GM21529 (cell line): ENCODE measurements around the gene CDK2AP2.
"Not testable (repeated sequence)": the region's sequence is repeated elsewhere in the genome, so short reads cannot be mapped to it uniquely, and the experiment has no call there.

Experiments
- ATAC-seq: cut with Tn5 transposase; IDR thresholded peaks from one replicate; pipeline ENCODE4 v1.9.1; 2021; ENCODE audit not compliant: unreplicated experiment

CDK2AP2 gene

DNA sequence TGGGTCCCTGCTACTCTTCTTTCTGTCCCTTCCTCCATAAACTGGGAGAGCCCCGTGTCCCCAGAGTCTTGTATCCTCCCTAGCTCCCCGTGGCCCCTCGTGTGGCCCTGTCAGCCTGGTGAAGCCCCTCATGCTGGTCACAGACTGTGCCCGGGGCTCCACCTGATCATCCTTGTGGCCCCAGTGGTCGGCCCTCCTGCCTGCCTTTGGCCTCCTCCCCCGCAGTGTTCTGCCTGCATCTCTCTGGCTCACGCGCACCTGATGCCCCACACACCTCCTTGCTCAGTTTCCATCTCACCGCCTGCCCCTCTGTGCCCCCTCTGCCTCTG, 16.5 kb upstream of the CDK2AP2 start:
- no peak for ATAC-seq

DNA sequence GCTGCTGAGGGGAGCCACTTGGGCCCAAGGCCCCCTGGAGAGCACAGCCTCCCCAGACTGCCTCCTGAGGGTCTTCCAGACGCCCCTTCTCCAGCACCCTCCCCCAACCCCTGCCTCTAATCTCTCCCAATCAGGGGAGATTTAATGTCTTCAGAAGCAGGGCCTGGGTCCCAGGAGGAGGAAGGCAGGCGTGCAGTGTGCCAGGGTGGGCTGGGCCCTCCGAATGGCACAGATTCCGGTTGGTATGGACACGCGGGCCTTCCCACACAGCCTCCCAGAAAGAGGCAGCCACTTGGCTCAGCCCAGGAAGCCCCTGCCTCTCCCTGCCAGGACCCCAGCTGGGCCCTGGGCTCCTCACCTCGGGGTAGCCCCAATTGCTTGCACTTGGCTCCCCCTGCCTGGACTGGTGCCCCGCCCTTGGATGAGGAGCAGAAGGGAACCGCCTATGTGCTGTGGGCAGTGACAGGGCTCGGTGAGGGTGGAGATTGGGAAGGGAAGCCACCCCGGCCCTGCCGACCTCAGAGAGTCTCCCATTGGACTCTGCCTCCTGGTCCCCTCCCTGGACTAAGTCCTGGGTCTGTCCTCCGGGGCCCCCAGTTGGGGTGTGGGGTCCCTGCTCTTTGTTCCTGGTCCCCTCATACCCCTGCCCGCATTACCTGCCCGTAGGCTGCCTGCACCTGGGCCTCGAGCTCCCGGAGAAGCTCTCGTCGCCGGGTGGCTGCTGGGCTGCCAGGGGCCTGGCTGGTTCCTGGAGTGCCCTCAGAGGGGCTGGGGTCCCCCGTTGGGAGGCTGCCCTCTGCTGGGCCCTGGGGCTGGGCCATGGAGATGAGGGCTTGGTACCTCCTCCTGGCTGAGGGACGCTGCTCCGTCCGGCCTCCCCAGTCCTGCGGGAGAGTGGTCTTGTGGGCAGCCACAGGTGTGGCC, 15.9 kb upstream of the CDK2AP2 start:
- no peak for ATAC-seq

DNA sequence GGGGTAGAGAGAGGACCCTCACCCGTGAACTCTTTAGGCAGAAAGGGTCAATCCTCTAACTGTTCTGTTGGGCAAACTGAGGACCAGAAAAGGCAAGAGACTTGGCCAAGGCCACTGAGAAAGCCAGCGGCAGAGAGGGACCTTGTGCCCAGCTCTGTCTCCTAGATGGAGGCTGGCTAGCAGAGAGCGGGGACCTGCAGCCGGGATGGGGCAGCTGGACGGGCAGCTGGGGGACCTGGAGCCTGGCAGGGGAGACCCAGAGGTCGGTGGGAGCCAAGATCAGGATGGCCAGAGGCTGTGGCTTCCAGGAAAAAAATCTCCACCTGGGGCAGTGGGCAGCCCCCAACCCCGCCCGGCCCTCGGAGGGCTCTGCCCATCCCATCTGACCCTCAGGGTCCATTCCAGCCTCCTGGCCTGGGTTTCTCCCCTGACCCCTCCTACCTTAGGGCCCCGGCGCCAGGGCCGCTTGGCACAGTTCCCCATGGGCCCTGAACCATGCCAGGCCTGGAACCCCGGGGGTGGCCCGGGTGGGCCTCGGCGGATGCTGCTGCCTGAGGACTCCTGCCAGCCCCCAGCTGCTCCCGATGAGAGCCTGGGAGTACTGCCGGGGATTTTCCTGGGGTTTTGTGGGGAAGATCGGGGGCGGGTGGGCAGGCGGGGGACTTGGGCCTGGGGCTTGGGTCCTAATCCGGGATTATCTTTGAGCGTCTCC, 15.0 kb upstream of the CDK2AP2 start, which contains the start of gene CABP2:
TSS of gene CABP2 (minus strand) at position 603 of the 712 bp plus-strand sequence. CDS start at position 483, 120 bp downstream.
- ATAC-seq: no peak

DNA sequence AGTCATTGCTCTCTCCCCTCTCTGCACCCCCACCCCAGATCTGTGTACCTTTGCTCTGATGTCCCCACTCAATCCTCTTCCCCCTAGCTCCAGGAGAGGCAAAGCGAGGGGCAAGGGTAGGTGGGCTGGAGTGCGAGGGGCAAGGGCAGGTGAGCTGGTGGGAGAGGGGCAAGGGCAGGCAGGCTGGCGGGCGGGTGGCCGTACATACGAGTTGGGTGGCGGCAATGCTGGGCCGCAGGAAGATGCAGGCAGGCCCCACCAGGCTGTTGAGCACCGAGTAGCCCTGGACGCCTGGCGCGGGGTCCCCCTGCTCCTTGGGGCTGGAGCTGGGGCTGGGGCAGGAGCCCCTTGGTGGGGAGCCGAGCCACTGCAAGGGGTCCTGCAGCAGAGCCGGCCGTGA, 14.4 kb upstream of the CDK2AP2 start:
- ATAC-seq: no peak

DNA sequence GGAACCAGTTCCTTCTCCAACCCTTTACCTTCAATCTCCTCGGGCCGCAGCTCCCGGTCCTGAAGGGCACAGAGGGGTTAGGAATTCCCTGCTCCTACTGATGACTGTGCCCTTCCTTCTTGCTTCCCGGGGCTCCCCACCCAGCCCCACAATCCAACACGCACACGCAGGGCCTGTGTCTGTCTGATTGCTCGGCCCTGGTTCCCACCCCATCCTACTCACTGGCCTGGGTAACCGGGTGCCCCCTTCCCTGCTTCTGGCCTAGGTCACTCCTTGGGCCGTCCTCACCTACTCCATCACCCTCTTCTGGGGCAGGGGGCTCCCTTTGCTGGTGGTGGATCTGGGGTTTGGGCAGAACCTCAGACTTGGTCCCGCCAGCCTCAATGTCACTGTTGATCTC, 14.0 kb upstream of the CDK2AP2 start:
- no peak for ATAC-seq

DNA sequence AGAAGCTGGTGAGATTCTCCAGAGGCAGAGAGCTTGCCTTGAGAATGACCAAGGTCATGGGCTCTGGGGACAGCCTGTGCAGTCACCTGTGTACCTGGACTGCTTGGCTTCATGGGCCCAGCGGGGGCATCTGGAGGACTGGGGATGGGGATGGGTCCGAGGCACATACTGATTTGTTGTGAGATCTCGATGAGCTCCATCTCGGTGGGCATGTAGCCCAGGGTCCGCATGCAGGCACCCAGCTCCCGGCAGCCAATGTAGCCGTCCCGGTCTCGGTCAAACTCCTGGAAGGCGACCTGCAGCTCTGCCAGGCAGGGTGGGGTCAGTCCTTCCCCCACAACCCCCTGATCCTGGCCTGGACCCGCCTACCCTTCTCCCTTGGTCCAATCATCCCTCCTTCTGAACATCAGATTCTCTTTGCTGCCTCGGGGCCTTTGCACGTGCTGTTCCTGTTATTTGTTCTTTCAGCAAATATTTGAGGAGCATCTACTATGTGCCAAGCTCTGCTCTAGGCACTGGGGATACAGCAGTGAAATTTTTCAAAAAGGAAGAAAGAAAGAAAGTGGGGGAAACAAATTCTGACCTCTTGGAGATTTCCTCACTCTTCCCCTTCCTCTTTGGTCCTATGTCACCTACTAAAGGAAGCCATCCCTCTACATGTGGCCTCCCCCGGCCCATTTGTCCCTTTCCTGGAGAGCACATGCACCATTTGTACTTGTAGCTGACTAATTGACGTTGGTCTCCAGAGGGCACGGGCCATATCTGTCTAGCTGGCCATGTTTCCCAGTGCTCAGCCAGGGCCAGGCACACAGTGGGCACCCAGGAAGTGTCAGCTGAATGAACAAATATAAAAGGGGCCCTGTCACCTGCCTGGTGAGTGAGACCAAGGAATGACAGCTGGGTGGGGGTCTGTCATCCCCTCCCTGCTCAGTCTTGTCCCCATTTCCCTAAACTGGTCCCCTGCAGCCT, 13.2 kb upstream of the CDK2AP2 start:
- ATAC-seq: no peak

DNA sequence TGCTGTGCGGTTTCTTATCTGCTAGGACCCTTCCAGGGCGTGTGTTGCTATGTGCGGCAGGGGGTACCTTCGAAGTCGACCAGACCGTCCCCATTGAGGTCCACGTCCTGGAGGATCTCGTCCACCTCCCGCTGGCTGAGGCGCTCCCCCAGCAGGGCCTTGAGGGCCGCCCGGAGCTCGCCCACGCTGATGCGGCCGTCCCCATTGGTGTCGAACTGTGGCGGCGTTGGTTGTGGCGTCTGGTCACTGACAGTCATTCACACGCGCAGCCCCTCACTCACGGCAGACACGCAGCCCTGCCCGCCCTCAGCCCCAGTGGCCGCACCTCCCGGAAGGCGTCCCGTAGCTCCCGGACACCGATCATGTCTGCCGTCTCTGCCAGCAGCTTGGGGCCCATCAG, 11.8 kb upstream of the CDK2AP2 start:
- ATAC-seq: no peak

DNA sequence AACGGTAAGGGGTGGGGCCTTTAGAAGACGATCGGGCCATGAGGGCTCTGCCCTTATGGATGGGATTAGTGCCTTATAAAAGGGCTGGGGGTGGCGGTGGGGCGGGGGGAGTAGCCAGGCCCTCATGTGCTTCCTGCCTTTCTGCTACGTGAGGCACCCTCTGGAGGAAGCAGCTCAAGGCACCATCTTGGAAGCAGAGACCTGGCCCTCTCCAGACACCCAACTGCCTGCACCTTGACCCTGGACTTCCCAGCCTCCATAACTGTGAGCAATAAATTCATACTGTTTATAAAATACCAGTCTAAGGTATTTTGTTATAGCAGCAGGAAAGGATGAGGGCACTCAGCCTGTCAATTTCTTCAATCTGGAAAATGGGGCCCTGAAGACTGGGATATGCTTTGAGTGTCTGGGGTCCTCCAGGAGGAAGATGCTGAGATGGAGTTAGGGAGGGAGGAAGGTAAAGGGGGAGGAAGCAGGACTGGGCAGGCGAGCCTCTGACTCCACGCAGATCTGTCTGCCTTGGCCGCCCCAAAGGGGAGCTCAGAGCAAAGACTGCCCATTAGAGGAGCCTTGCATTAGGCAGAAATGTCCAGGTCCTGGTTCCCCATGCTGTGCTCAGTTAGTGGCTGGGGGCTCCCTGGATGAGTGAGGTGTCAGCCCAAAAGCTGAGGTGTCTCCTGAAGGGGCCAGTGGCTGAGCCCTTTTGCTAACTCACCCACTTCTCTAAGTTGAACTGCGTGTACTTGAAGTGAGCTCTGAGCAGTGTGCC, 10.0 kb upstream of the CDK2AP2 start:
- no peak for ATAC-seq

DNA sequence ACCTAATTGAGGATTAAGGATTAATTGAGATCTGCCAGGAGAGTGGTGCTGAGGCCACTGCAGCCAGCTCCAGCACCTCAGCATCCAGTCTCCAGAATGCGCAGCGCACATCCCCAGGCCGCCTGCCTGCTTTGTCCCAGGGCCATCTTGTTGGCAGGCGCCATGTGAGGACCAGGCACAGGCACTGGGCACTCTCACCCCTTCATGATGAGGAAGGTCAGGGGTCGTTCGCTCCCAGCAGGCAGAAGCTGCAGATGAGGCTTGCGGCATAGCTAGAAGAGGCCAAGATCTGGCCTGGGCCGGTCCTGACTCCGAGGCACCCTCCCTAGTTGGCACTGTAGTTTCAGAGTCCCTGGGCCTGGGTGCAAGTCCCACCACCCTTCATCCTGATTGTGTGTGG, 8.8 kb upstream of the CDK2AP2 start:
- no peak for ATAC-seq

DNA sequence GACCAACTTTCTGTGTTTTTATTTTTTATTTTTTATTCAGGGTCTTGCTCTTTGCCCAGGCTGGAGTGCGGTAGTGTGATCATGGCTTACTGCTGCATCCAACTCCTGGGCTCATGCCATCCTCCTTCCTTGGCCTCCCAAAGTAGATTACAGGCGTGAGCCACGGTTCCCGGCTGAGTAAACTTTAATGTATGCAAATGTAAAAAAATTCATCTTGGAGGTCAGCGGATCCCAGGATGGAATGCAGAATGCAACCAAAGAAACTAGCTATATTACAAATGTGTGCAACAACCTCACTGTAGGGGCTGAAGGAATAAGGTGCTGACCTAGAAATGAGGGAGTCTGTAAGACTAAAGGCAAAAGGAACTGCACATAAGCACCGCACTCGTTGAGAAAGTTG, 6.2 kb upstream of the CDK2AP2 start:
- no peak for ATAC-seq

DNA sequence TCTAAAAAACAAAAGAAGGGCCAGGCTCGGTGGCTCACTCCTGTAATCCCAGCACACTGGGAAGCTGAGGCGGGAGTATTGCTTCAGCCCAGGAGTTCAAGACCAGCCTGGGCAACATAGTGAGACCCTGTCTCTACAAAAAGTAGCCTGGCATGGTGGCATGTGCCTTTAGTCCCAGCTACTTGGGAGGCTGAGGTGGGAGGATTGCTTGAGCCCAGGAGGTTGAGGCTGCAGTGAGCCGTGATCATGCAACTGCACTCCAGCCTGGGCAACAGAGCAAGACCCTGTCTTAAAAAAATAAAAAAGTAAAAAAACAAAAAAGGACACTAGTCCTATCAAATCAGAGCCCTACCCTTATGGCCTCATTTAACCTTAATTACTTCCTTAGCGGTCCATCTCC, 3.6 kb upstream of the CDK2AP2 start:
- not testable (repeated sequence) for ATAC-seq

DNA sequence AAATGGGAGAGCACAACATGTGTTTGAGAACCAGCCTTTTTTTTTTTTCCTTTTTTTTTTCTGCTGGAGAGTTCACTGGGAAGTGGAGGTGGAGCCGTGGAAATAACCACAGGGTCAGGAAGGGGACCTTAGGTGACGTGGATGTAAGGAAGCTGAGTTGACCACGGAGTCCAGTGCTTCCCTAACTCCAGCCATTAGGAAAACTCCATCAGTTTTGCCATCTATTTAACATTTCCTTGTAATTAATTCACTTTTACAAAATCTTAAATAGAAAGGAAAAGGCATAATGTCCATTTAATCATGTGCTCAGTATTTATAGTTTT, 2.0 kb upstream of the CDK2AP2 start:
- no peak for ATAC-seq

DNA sequence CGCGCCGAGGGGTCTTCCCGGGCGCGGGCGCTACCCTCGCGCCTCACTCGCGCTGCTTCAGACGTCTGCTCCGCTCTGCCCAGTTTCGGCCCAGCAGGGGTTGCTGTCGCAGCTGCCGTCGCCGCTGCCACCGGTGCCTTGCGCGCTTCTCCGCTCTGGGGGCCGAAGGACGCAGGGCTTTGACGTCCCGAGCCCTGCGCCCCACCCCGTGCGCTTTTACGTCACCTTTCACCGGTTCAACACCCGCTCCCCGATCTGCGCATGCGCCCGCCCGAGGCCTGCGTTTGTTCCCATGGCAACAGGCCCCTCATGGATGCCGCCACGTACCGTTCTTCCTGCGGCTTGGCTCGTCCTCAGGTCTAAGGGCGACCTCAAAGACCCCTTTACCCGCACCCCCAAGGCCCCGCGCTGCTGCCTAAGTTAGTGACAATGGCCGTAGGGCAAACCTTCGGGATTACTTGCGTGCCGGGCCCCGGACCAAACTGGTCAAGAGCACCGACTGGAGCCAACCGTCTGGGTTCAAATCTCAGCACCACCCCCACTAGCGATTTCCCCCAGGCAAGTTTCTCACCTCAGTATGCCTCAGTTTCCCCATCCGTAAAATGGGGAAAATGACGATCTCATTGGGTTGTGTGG, 642 bp upstream of the CDK2AP2 start:
- peak; percentile 39 for ATAC-seq

DNA sequence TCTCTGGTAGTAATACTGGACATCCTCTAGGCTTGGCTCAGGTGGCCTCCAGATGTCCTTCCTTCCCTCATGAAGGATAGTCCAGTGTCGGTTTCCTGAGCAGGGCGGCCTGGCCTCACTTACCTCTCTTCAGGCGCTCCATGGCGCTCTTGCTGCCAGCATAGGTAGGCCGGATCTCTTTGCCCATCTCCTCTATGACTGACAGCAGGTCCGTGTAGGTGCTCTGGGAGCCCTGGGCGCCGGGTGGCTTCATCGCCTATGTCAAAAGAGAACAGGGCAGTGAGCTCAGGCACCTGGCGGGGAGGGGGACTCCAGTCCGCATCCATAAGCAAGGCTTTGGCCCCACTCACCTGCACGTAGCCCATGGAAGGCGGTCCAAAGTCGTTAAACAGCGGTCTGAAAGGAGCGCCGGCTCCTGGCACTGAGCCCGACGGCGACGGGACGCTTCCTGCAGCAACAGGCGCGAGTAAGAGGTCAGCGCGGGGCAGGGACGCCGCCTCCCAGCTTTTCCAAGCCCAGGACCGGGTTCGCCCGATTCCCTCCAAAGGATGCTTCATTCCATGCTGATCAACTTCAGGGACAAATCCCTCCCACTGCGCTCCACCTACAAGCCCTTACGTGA, 609 bp downstream of the CDK2AP2 start:
- ATAC-seq: no peak

DNA sequence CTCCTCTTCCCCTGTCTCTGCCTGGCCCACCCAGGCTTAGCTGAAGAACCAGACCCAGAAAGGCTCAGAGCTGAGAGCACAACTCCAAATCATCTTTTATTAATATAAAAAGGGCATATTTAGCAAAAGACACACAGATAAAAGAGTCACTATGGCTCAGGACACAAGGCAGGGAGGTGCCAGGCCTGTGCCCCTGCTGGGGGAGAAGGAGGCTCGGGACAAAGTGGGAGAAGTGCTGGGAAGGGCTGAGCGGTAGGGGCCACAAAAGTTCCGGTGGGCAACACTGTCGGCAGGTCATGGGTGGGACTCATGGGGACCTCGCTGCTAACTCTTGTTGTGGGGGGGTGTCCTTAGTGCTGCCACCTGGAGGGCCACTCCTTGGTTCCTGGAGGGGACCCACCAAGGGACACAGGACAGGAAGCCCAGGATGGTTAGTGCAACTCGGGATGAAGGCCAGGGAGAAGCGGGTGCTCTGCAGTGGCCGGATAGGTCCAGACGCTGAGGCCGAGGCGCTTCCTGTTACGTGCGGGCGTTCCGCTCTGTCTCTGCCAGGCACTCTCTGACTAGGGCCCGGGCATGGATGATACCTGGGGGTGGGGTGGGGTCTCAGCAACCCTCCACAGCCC, 1.4 kb downstream of the CDK2AP2 start:
- no peak for ATAC-seq

DNA sequence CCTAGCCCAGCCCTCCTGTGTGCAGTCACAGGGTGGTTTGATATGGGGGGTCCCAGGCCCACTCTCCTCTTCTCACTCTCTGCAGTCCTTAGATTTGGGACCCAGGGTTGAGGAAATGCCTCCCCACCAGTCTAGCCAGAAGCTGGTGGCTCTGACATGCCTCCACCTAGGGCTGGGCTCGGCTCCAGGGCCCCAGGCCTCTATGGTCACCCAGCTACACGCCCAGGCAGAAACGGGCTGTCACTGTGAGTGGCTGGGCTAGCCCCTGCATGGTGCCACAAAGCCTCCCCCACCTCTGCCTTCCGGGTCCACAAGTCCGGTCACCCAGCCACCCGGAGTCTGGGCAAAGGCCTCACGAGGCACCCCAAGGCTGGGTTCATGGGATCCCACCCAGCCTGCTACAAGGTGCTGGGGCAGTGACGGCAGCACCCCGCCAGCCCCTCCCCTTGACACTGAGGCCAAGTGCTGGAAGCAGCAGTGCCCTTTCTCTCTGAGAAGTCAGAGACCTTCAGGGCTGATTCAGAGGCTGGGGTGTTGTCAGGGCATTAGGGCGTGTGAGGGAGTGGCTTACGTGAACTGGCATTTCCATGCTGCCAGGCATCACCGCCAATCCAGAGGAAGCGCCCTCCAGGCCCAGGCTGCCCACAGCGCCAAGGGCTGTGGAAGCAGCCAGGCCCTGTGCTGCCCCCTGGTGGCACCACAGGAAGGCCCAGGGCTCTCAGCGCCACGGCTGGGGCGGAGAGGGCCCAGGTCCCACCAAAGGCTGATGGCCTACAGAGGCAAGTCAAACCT, 2.2 kb downstream of the CDK2AP2 start:
- peak; percentile 27 for ATAC-seq

DNA sequence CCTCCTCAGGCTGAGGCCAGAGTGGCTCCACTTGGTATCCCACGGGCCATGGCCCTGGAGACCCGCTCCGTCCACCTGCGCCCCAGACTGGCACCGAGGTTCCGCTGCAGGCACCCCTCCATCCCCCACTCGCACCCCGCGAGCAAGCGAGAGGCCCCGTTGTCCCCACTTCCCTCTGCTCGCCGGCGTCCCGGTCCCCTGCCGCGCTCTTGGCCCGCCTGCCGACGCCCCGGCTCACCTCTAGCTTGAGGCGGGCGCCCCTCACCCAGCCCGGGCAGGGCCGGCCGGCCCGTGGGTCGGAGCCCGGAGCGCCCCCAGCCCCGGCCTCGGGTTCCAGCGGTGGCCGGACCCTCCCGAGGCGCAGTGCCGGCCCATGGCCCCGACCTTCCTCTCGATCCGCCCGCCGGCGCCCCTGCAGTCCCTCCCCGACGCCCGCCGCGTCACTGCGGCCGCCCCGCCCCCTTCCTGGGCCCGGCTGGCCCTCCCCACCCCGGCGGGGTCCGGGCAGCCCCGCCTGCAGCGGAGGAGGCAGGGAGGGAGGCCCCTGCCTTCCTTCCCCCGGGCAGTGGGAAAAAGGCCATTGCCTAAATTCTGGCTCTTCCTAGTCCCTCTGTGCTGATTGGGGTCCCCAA, 2.9 kb downstream of the CDK2AP2 start, which contains the start of gene PITPNM1:
TSS of gene PITPNM1 (minus strand) at position 414 of the 632 bp plus-strand sequence. CDS start 1,183 bp downstream, outside the sequence.
- peak; percentile 26 for ATAC-seq
